ENCODE results near the gene SLC6A19. TPM values are rescaled to one million over a fixed set of nuclear protein-coding genes. Genes with fewer than 3 reads are reported as not detected.
A peak's percentile ranks its signal among the peaks of the same experiment; 100 is the strongest.

SLC6A19 gene
- total RNA-seq, 1 experiment from 2014 or later = not detected

DNA sequence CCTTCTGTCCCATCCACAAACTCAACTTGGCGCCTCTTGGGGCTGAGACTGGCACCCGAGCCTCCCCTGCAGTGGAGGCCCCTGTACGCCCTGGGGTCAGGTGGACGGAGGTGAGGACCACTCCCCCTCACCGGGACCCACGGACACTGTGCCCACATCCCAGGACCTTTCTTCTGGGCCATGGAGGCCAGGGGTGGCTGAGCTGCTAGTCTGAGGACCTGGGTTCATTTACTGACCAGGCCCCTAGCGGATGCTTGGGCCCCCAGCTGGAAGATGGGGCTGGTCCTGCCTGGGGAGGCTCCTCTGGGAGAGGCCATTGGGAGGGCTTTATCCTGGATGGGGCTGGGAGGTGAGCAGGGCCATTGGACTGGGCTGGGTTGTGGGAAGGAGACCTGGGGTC, 16.9 kb upstream of the SLC6A19 start:
- no peak for DNase-seq
- no peak overlapping the region for H3K4me3 ChIP-seq
- H3K27me3 ChIP-seq = peaks cover 30% of the 10 kb centered on the region
- no peaks in the 10 kb centered on the region for H3K9me3 ChIP-seq
- no peaks in the 10 kb centered on the region for H3K36me3 ChIP-seq

GRCh38 chr5:1185038-1185627, 16.3 kb upstream of the SLC6A19 start:
- H3K36me3 ChIP-seq = no peaks in the 10 kb centered on the region
- H3K9me3 ChIP-seq = no peaks in the 10 kb centered on the region
- H3K4me3 ChIP-seq = no peak overlapping the region
- peaks cover 37% of the 10 kb centered on the region for H3K27me3 ChIP-seq
- DNase-seq = no peak

- Histone ChIP-seq H3K4me3 (no peak overlapping the region), H3K9me3 (no peaks in the 10 kb centered on the region), H3K36me3 (no peaks in the 10 kb centered on the region), H3K27me3 (peaks cover 43% of the 10 kb centered on the region)
- DNase-seq = peak; percentile 0
Observed at GRCh38 chr5:1185629-1186350, 15.6 kb upstream of the SLC6A19 start.

DNA sequence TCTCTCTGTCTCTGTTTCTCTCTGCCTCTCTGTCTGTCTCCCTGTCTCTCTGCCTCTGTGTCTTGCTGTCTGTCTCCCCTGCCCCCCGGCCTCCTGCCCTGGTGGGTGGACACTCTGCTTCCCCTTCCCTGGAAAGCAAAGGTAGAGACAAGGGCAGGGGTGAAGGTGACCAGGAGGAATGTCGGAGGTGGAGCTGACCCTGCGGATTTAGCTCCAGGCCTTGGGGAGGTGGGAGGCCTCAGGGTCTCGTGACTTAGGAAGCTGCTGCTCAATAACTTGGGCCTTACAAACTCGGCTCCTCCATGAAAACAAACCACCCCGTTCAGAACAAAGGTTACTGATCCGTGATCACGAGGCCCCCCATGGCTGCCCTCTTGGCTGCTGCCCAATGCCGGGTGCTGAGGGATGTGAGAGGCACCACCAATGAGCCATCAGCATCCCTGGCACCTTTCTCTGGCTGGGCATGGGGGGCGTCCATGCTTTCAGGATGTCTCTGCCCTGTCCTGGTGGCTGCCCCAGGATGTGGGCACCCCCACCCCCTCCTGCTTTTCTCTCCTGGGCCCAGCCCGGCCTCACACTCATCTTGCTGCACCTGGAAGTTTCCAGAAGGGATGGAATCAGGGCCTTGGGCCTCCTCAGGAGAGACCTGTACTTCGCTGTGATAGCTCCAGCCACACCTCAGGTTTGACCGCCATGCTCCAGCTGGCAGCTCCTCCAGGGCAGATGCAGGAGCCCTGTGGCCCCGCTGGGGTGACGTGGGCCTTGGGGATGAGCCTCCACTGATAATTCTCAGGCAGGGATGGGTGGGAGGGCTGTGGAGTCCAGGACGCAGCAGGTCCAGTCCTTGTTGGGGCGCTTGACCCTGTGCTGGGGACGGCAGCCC, 14.8 kb upstream of the SLC6A19 start:
- Histone ChIP-seq H3K9me3 (no peaks in the 10 kb centered on the region), H3K36me3 (no peaks in the 10 kb centered on the region), H3K27me3 (peaks cover 45% of the 10 kb centered on the region), H3K4me3 (no peak overlapping the region)
- peak; percentile 2 for DNase-seq

- Histone ChIP-seq H3K36me3 (no peaks in the 10 kb centered on the region), H3K27me3 (peaks cover 45% of the 10 kb centered on the region), H3K4me3 (no peak overlapping the region), H3K9me3 (no peaks in the 10 kb centered on the region)
- DNase-seq = peak; percentile 1
Observed at GRCh38 chr5:1187234-1187949, 14.0 kb upstream of the SLC6A19 start.

GRCh38 chr5:1187950-1188334, 13.5 kb upstream of the SLC6A19 start:
- H3K27me3 ChIP-seq = peaks cover 46% of the 10 kb centered on the region

GRCh38 chr5:1188464-1188863, 12.9 kb upstream of the SLC6A19 start:
- no peaks in the 10 kb centered on the region for H3K9me3 ChIP-seq
- H3K27me3 ChIP-seq = peaks cover 51% of the 10 kb centered on the region
- H3K36me3 ChIP-seq = no peaks in the 10 kb centered on the region
- no peak for DNase-seq
- no peak overlapping the region for H3K4me3 ChIP-seq

More at GRCh38 chr5:1187950-1188334, 13.5 kb upstream of the SLC6A19 start:
- no peak overlapping the region for H3K4me3 ChIP-seq
- DNase-seq = no peak
- H3K9me3 ChIP-seq = no peaks in the 10 kb centered on the region
- H3K36me3 ChIP-seq = no peaks in the 10 kb centered on the region

GRCh38 chr5:1189269-1189668, 12.1 kb upstream of the SLC6A19 start:
- Histone ChIP-seq H3K27me3 (peaks cover 59% of the 10 kb centered on the region), H3K4me3 (no peak overlapping the region), H3K36me3 (no peaks in the 10 kb centered on the region), H3K9me3 (no peaks in the 10 kb centered on the region)
- no peak for DNase-seq

- H3K9me3 ChIP-seq = no peaks in the 10 kb centered on the region
- H3K27me3 ChIP-seq = peaks cover 68% of the 10 kb centered on the region
- peak; percentile 1 for DNase-seq
- H3K36me3 ChIP-seq = no peaks in the 10 kb centered on the region
- no peak overlapping the region for H3K4me3 ChIP-seq
Observed at GRCh38 chr5:1190278-1190677, 11.1 kb upstream of the SLC6A19 start.

- H3K36me3 ChIP-seq = no peaks in the 10 kb centered on the region
- DNase-seq = peak; percentile 1
Observed at GRCh38 chr5:1190837-1191239, 10.6 kb upstream of the SLC6A19 start.

GRCh38 chr5:1192971-1193590, 8.3 kb upstream of the SLC6A19 start:
- Histone ChIP-seq H3K36me3 (no peaks in the 10 kb centered on the region), H3K9me3 (no peaks in the 10 kb centered on the region), H3K4me3 (no peak overlapping the region), H3K27me3 (peaks cover 63% of the 10 kb centered on the region)
- DNase-seq = no peak

More at GRCh38 chr5:1190837-1191239, 10.6 kb upstream of the SLC6A19 start:
- Histone ChIP-seq H3K9me3 (no peaks in the 10 kb centered on the region), H3K27me3 (peaks cover 72% of the 10 kb centered on the region), H3K4me3 (no peak overlapping the region)

DNA sequence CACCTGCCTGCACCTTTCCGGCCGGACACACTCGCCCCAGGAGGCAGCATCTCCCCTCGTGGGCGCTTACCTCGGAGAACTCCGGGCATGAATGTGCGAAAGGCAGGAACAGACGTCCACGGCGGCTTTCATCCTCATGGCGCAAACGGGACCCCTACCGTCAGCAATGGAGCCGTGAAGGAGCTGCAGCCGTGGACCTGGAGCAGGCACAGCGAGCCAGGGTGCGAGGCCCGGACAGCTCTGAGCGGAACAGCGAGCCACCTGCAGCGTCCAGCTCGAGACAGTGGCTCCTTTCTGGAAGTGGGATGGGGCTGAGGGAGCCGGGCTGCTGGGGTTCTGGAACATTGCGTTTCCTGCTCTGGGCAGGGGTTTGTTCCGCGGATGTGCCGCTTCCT, 7.8 kb upstream of the SLC6A19 start:
- Histone ChIP-seq H3K27me3 (peaks cover 59% of the 10 kb centered on the region), H3K9me3 (no peaks in the 10 kb centered on the region), H3K36me3 (no peaks in the 10 kb centered on the region), H3K4me3 (no peak overlapping the region)
- DNase-seq = no peak

DNA sequence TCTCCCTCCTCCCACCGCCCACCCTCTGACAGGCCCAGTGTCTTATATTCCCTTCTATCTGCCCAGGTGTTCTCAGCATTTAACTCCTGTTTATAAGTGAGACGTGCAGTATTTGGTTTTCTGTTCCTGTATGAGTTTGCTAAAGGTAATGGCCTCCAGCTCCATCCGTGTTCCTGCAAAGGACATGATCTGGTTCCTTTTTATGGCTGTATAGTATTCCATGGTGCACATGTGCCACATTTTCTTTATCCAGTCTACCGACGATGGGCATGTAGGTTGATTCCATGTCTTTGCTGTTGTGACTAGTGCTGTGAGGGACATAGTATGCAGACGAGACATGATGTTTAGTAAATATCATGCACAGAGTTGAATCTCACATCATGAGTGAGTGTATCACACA, 7.0 kb upstream of the SLC6A19 start:
- peaks cover 58% of the 10 kb centered on the region for H3K27me3 ChIP-seq
- no peaks in the 10 kb centered on the region for H3K9me3 ChIP-seq
- H3K36me3 ChIP-seq = no peaks in the 10 kb centered on the region
- H3K4me3 ChIP-seq = no peak overlapping the region
- no peak for DNase-seq

DNA sequence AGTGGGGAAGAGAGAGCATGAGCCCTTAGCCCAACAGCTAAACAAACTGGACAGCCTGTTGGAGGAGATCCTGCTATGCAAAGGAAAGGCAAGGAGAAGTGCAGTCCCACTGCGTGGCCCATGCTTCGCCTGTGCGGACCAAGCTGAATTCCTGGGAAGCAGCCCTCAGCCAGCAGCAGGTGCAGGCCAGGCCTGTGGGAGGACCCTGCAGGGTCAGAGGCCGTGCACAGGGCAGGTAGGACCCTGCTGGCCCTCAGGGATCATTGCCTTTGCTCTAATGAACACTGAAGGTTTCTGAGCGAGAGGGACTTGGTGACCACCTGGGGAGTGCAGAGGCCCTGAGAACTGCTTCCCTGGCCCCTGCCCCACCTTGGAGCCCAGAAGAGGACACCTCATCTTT, 6.0 kb upstream of the SLC6A19 start:
- Histone ChIP-seq H3K9me3 (no peaks in the 10 kb centered on the region), H3K36me3 (no peaks in the 10 kb centered on the region), H3K4me3 (no peak overlapping the region), H3K27me3 (peaks cover 48% of the 10 kb centered on the region)
- no peak for DNase-seq

GRCh38 chr5:1195916-1196315, 5.5 kb upstream of the SLC6A19 start:
- DNase-seq = no peak
- H3K27me3 ChIP-seq = peaks cover 44% of the 10 kb centered on the region
- H3K9me3 ChIP-seq = no peaks in the 10 kb centered on the region
- no peak overlapping the region for H3K4me3 ChIP-seq
- H3K36me3 ChIP-seq = no peaks in the 10 kb centered on the region

GRCh38 chr5:1196562-1196961, 4.8 kb upstream of the SLC6A19 start:
- Histone ChIP-seq H3K9me3 (no peaks in the 10 kb centered on the region), H3K27me3 (peaks cover 43% of the 10 kb centered on the region), H3K36me3 (no peaks in the 10 kb centered on the region), H3K4me3 (no peak overlapping the region)
- no peak for DNase-seq

Data from MG63 (cell line).